H9 (cell line): ENCODE measurements around the gene DEPDC1B. TPM values are rescaled to one million over a fixed set of nuclear protein-coding genes. Genes with fewer than 3 reads are reported as not detected.
"Not testable (repeated sequence)": the region's sequence is repeated elsewhere in the genome, so short reads cannot be mapped to it uniquely, and the experiment has no call there.

ENCODE experiments used
- DNase-seq: peaks from one replicate; pipeline ENCODE4 v3.0.0-alpha.2; 2017
- H2AFZ ChIP-seq: one replicate; pipeline ENCODE4 v1.6.1; 2013; ENCODE audit warnings: mild to moderate bottlenecking, low read length, control low read depth, moderate library complexity
- H2AK5ac ChIP-seq: 2 replicates; pipeline ENCODE4 v1.6.1; 2013; ENCODE audit warnings: low read length, control low read depth, mixed read lengths; ENCODE audit not compliant: insufficient read length
- H2BK120ac ChIP-seq: one replicate; pipeline ENCODE4 v1.6.1; 2013; ENCODE audit warnings: low read depth, mild to moderate bottlenecking, low read length, control low read depth, inconsistent platforms; ENCODE audit not compliant: poor library complexity, severe bottlenecking
- H2BK12ac ChIP-seq: 2 replicates; pipeline ENCODE4 v1.6.1; 2013; ENCODE audit warnings: low read length, control low read depth, mixed read lengths, low read depth; ENCODE audit not compliant: insufficient read length
- H2BK15ac ChIP-seq: 2 replicates; pipeline ENCODE4 v1.6.1; 2013; ENCODE audit warnings: low read depth, low read length, control low read depth
- H2BK20ac ChIP-seq: one replicate; pipeline ENCODE4 v1.6.1; 2013; ENCODE audit warnings: low read depth, mild to moderate bottlenecking, low read length, control low read depth, inconsistent platforms; ENCODE audit not compliant: poor library complexity, severe bottlenecking
- H2BK5ac ChIP-seq: 2 replicates; pipeline ENCODE4 v1.6.1; 2013; ENCODE audit warnings: low read length, control low read depth, mixed read lengths; ENCODE audit not compliant: insufficient read length
- H3K14ac ChIP-seq: 2 replicates; pipeline ENCODE4 v1.6.1; 2013; ENCODE audit warnings: low read length, control low read depth; ENCODE audit not compliant: insufficient read depth
- H3K18ac ChIP-seq: 2 replicates; pipeline ENCODE4 v1.6.1; 2013; ENCODE audit warnings: low read depth, mild to moderate bottlenecking, mixed read lengths, low read length, control low read depth; ENCODE audit not compliant: insufficient read length
- H3K23ac ChIP-seq: 2 replicates; pipeline ENCODE4 v1.6.1; 2013; ENCODE audit warnings: low read length, control low read depth, mixed read lengths, low read depth; ENCODE audit not compliant: insufficient read length
- H3K23me2 ChIP-seq: 2 replicates; pipeline ENCODE4 v1.6.1; 2013; ENCODE audit warnings: low read depth, mild to moderate bottlenecking, mixed read lengths, low read length, control low read depth; ENCODE audit not compliant: insufficient read length, poor library complexity, severe bottlenecking
- H3K27ac ChIP-seq: 2 replicates; pipeline ENCODE4 v1.5.1; 2013; ENCODE audit warnings: low read length, control low read depth, mixed read lengths, low read depth; ENCODE audit not compliant: insufficient read length
- H3K27me3 ChIP-seq: 2 replicates; pipeline ENCODE4 v1.6.1; 2013; ENCODE audit warnings: low read length, control low read depth, inconsistent platforms; ENCODE audit not compliant: insufficient read depth
- H3K4ac ChIP-seq: 2 replicates; pipeline ENCODE4 v1.6.1; 2013; ENCODE audit warnings: low read depth, mild to moderate bottlenecking, control low read depth, inconsistent platforms, low read length, moderate library complexity
- H3K4me1 ChIP-seq: 2 replicates; pipeline ENCODE4 v1.6.1; 2013; ENCODE audit warnings: low read length, control low read depth, inconsistent platforms; ENCODE audit not compliant: insufficient read depth
- H3K4me2 ChIP-seq: 2 replicates; pipeline ENCODE4 v1.6.1; 2013; ENCODE audit warnings: low read length, control low read depth, mixed read lengths; ENCODE audit not compliant: insufficient read length, insufficient read depth
- H3K56ac ChIP-seq: 2 replicates; pipeline ENCODE4 v1.6.1; 2013; ENCODE audit warnings: low read depth, mild to moderate bottlenecking, mixed read lengths, low read length, control low read depth; ENCODE audit not compliant: insufficient read length
- H3K79me1 ChIP-seq: 2 replicates; pipeline ENCODE4 v1.6.1; 2013; ENCODE audit warnings: low read depth, mild to moderate bottlenecking, moderate library complexity, low read length, control low read depth, inconsistent platforms; ENCODE audit not compliant: insufficient read depth, poor library complexity, severe bottlenecking
- H3K79me2 ChIP-seq: 2 replicates; pipeline ENCODE4 v1.6.1; 2013; ENCODE audit warnings: low read length, control low read depth, inconsistent platforms; ENCODE audit not compliant: insufficient read depth
- H3K9ac ChIP-seq: 2 replicates; pipeline ENCODE4 v1.6.1; 2013; ENCODE audit warnings: low read length, control low read depth, mixed read lengths; ENCODE audit not compliant: insufficient read length; ENCODE audit errors: extremely low read depth
- H3K9me3 ChIP-seq: one replicate; pipeline ENCODE4 v1.6.1; 2013; ENCODE audit warnings: low read depth, low read length, inconsistent platforms; ENCODE audit not compliant: control insufficient read depth
- H3T11ph ChIP-seq: one replicate; pipeline ENCODE4 v1.6.1; 2013; ENCODE audit warnings: mild to moderate bottlenecking, low read length, control low read depth, inconsistent platforms
- H4K20me1 ChIP-seq: one replicate; pipeline ENCODE4 v1.6.1; 2013; ENCODE audit not compliant: control insufficient read depth, insufficient read length, insufficient read depth
- H4K5ac ChIP-seq: 2 replicates; pipeline ENCODE4 v1.6.1; 2013; ENCODE audit warnings: low read depth, mild to moderate bottlenecking, mixed read lengths, low read length, control low read depth; ENCODE audit not compliant: insufficient read length
- H4K8ac ChIP-seq: replicated peaks from 2 replicates; pipeline ENCODE4 v1.6.1; 2013; ENCODE audit warnings: low read length, control low read depth, mixed read lengths, low read depth; ENCODE audit not compliant: insufficient read length
- H4K91ac ChIP-seq: 2 replicates; pipeline ENCODE4 v1.6.1; 2013; ENCODE audit warnings: low read depth, mild to moderate bottlenecking, moderate library complexity, mixed read lengths, low read length, control low read depth; ENCODE audit not compliant: insufficient read length
- H3K27ac Mint-ChIP-seq, 3 experiments: 2 replicates in 2 of 3; 3 replicates in 1 of 3; pipeline ENCODE4 v1.8.0; 2020 to 2021; ENCODE audit warnings: mixed read lengths in 3 of 3, mild to moderate bottlenecking in 1 of 3, moderate library complexity in 1 of 3
- H3K27me3 Mint-ChIP-seq: 2 replicates; pipeline ENCODE4 v1.8.0; 2021; ENCODE audit warnings: low read depth, mild to moderate bottlenecking, moderate library complexity, mixed read lengths
- H3K36me3 Mint-ChIP-seq, 3 experiments: 2 replicates in 2 of 3; 3 replicates in 1 of 3; pipeline ENCODE4 v1.8.0; 2020 to 2021; ENCODE audit warnings: low read depth in 3 of 3, mixed read lengths in 3 of 3; ENCODE audit not compliant: insufficient read depth in 1 of 3
- H3K4me1 Mint-ChIP-seq, 2 experiments: 2 replicates each; pipeline ENCODE4 v1.8.0; 2020; ENCODE audit warnings: mixed read lengths in 2 of 2
- H3K4me3 Mint-ChIP-seq, 2 experiments: 2 replicates in 1 of 2; 3 replicates in 1 of 2; pipeline ENCODE4 v1.8.0; 2020 to 2021; ENCODE audit warnings: mild to moderate bottlenecking in 2 of 2, mixed read lengths in 2 of 2, moderate library complexity in 1 of 2
- H3K9me3 Mint-ChIP-seq, 2 experiments: 2 replicates in 1 of 2; 3 replicates in 1 of 2; pipeline ENCODE4 v1.8.0; 2020; ENCODE audit warnings: mild to moderate bottlenecking in 2 of 2, mixed read lengths in 2 of 2, moderate library complexity in 1 of 2
- CTCF ChIP-seq: fragments of 200-600 bp; sonication (generic); conservative IDR thresholded peaks from 3 replicates; pipeline ENCODE4 v1.8.0; 2021; ENCODE audit warnings: antibody characterized with exemption, mild to moderate bottlenecking
- whole genome bisulfite sequencing: extraction: QIAGEN DNeasy Blood & Tissue Kit; methylation state at CpG from one replicate; pipeline ENCODE4 v1.1.7; 2013; ENCODE audit warnings: missing lambda C conversion rate, low lambda C conversion rate, mixed read lengths; ENCODE audit not compliant: insufficient read length; ENCODE audit errors: extremely low coverage; 5-methylcytosine and 5-hydroxymethylcytosine counted together
- total RNA-seq: library from RNA; stranded (reverse); gene quantifications from 2 replicates; pipeline ENCODE4 v1.2.1, GENCODE V29; 2021

The DEPDC1B gene
- total RNA-seq, 1 experiment from 2014 or later: 49.0 TPM

- Histone ChIP-seq H2AK5ac (no peak overlapping the region), H3K79me1 (no peaks in the 10 kb centered on the region), H4K5ac (no peak overlapping the region), H2BK12ac (no peak overlapping the region), H3K9me3 (peaks cover 10% of the 10 kb centered on the region), H3K79me2 (no peaks in the 10 kb centered on the region), H3K27ac (no peak overlapping the region), H2BK15ac (no peak overlapping the region), H3K18ac (no peak overlapping the region), H2BK5ac (no peak overlapping the region), H3K4me2 (no peak overlapping the region), H4K8ac (no peak overlapping the region), H2BK20ac (no peak overlapping the region), H3K4ac (no peak overlapping the region), H3K4me1 (no peaks in the 10 kb centered on the region), H2BK120ac (no peak overlapping the region), H4K91ac (no peak overlapping the region), H3K23ac (no peak overlapping the region), H3T11ph (no peak overlapping the region), H2AFZ (no peak overlapping the region), H3K56ac (no peak overlapping the region), H3K23me2 (no peaks in the 10 kb centered on the region), H3K14ac (no peak overlapping the region), H3K27me3 (no peaks in the 10 kb centered on the region), H4K20me1 (no peaks in the 10 kb centered on the region), H3K9ac (no peak overlapping the region)
- no peaks in the 10 kb centered on the region for H3K27me3 Mint-ChIP-seq
- no peak overlapping the region for H3K4me3 Mint-ChIP-seq
- DNase-seq: no peak
- no peak overlapping the region for H3K27ac Mint-ChIP-seq
- H3K9me3 Mint-ChIP-seq: peaks cover 24 to 36% of the 10 kb centered on the region in 2 experiments
- no CpG with 5 or more reads among the region's 13 CpGs for WGBS
- peaks cover 14 to 19% (median 19%) of the 10 kb centered on the region in 3 experiments for H3K36me3 Mint-ChIP-seq
- TF ChIP-seq CTCF: no peak
- H3K4me1 Mint-ChIP-seq: no peaks in the 10 kb centered on the region
Measured at GRCh38 chr5:60563696-60564324, 136.2 kb downstream of the DEPDC1B start.

GRCh38 chr5:60553291-60553690, 146.7 kb downstream of the DEPDC1B start:
- not testable (repeated sequence) for H3K4me3 Mint-ChIP-seq, H2BK20ac ChIP-seq, H2AFZ ChIP-seq, H3K23ac ChIP-seq, H3K4ac ChIP-seq, DNase-seq, H3K9me3 ChIP-seq, H3T11ph ChIP-seq, H3K27ac Mint-ChIP-seq, H3K4me2 ChIP-seq, H3K4me1 ChIP-seq, H3K27me3 ChIP-seq, H4K20me1 ChIP-seq, H3K14ac ChIP-seq, H3K9ac ChIP-seq, H4K8ac ChIP-seq, H4K91ac ChIP-seq, H3K18ac ChIP-seq, H3K79me1 ChIP-seq, H3K23me2 ChIP-seq, H3K27ac ChIP-seq, H3K4me1 Mint-ChIP-seq, H2BK5ac ChIP-seq, H2AK5ac ChIP-seq, H2BK120ac ChIP-seq, H2BK12ac ChIP-seq, H2BK15ac ChIP-seq, H3K79me2 ChIP-seq, H4K5ac ChIP-seq, H3K27me3 Mint-ChIP-seq, H3K56ac ChIP-seq
- no CpG with 5 or more reads among the region's 2 CpGs for WGBS
- Mint-ChIP-seq H3K36me3 (peaks cover 3 to 13% (median 10%) of the 10 kb centered on the region in 3 experiments; a peak in 6 of 7 replicates), H3K9me3 (peaks cover 14 to 15% of the 10 kb centered on the region in 2 experiments; a peak in 4 of 5 replicates)
